Vagina (tissue), 2 donors: ENCODE measurements around the gene MED15. TPM values are rescaled to one million over a fixed set of nuclear protein-coding genes. Genes with fewer than 3 reads are reported as not detected.

Experiments
- DNase-seq, 2 donors: peaks; one replicate each; pipeline ENCODE4 v3.0.0-alpha.2; 2017; ENCODE audit errors: extremely low spot score in 2 of 2
- H3K27ac ChIP-seq: fragments of 200-600 bp; sonication (generic); one replicate; pipeline ENCODE4 v1.5.1; 2019
- H3K27me3 ChIP-seq: fragments of 200-600 bp; sonication (generic); one replicate; pipeline ENCODE4 v1.5.1; 2019
- H3K36me3 ChIP-seq, 2 donors: fragments of 200-600 bp; sonication (generic); one replicate each; pipeline ENCODE4 v1.5.1; 2017 to 2019
- H3K4me1 ChIP-seq: fragments of 200-600 bp; sonication (generic); one replicate; pipeline ENCODE4 v1.5.1; 2019
- H3K4me3 ChIP-seq, 2 donors: fragments of 200-600 bp; sonication (generic); 1 replicate in 1 of 2; 2 replicates in 1 of 2; pipeline ENCODE4 v1.5.1; 2016 to 2019
- H3K9me3 ChIP-seq: fragments of 200-600 bp; sonication (generic); one replicate; pipeline ENCODE4 v1.5.1; 2019
- CTCF ChIP-seq, 3 experiments: fragments of 450-650 bp in 2 of 3; fragments of 200-600 bp in 1 of 3; sonication (generic) in 1 of 3; IDR thresholded peaks; one replicate each; pipeline ENCODE4 v1.5.1; 2017 to 2019; ENCODE audit warnings: antibody characterized with exemption in 3 of 3, mild to moderate bottlenecking in 2 of 3, moderate library complexity in 2 of 3
- POLR2A ChIP-seq, 2 donors: fragments of 450-650 bp; IDR thresholded peaks; one replicate each; pipeline ENCODE4 v1.6.1; 2017; ENCODE audit warnings: antibody characterized with exemption in 2 of 2, mild to moderate bottlenecking in 2 of 2, moderate library complexity in 2 of 2
- POLR2AphosphoS5 ChIP-seq, 2 donors: sonication (generic); formaldehyde crosslinking; IDR thresholded peaks; one replicate each; pipeline ENCODE4 v1.9.0; 2017; ENCODE audit warnings: antibody characterized with exemption in 2 of 2, mild to moderate bottlenecking in 2 of 2, low read depth in 1 of 2; ENCODE audit not compliant: insufficient read depth in 1 of 2
- intact Hi-C: fragments of 100-400 bp; cut with DNase I; formaldehyde crosslinking; loops from one replicate; pipeline ENCODE4 v1.15.1; 2023
- total RNA-seq: library from RNA; depleted of rRNA; stranded (reverse); fragments of >200 nt; gene quantifications from one replicate; pipeline ENCODE4 v1.2.3, GENCODE V29; 2016

Gene MED15
- total RNA-seq, 1 donor from 2014 or later: 72.2 TPM

GRCh38 chr22:20626811-20627210 lies 119.4 kb downstream of the MED15 start:
- Histone ChIP-seq H3K27ac (no peak overlapping the region), H3K36me3 (no peaks in the 10 kb centered on the region), H3K4me3 (no peak overlapping the region), H3K4me1 (no peaks in the 10 kb centered on the region), H3K27me3 (no peaks in the 10 kb centered on the region), H3K9me3 (no peaks in the 10 kb centered on the region)
- intact Hi-C loops: no loop called here
- DNase-seq: no peak
- TF ChIP-seq CTCF (IDR thresholded peaks at IDR 0.05) (no peak), POLR2AphosphoS5 (IDR thresholded peaks at IDR 0.05; ENCODE audit: insufficient read depth in 1 of 2, low read depth in 1 of 2) (no peak), POLR2A (IDR thresholded peaks at IDR 0.05) (no peak)

- no peaks in the 10 kb centered on the region for H3K27me3 ChIP-seq
- no peak for DNase-seq
- H3K36me3 ChIP-seq: no peaks in the 10 kb centered on the region
- H3K9me3 ChIP-seq: no peaks in the 10 kb centered on the region
- TF ChIP-seq POLR2AphosphoS5 (IDR thresholded peaks at IDR 0.05; ENCODE audit: insufficient read depth in 1 of 2, low read depth in 1 of 2): no peak
- no peak for TF ChIP-seq POLR2A (IDR thresholded peaks at IDR 0.05)
- TF ChIP-seq CTCF (IDR thresholded peaks at IDR 0.05): no peak
- intact Hi-C loops: no loop called here
- no peak overlapping the region for H3K27ac ChIP-seq
- H3K4me1 ChIP-seq: no peaks in the 10 kb centered on the region
- no peak overlapping the region for H3K4me3 ChIP-seq
Observed at GRCh38 chr22:20627432-20627831, 120.0 kb downstream of the MED15 start.

- H3K4me3 ChIP-seq: no peak overlapping the region
- DNase-seq: no peak
- no peak overlapping the region for H3K27ac ChIP-seq
- no peaks in the 10 kb centered on the region for H3K27me3 ChIP-seq
- TF ChIP-seq CTCF (IDR thresholded peaks at IDR 0.05) (no peak), POLR2AphosphoS5 (IDR thresholded peaks at IDR 0.05; ENCODE audit: insufficient read depth in 1 of 2, low read depth in 1 of 2) (no peak), POLR2A (IDR thresholded peaks at IDR 0.05) (no peak)
- H3K4me1 ChIP-seq: no peaks in the 10 kb centered on the region
- no peaks in the 10 kb centered on the region for H3K9me3 ChIP-seq
- intact Hi-C loops: no loop called here
- no peaks in the 10 kb centered on the region for H3K36me3 ChIP-seq
Observed at GRCh38 chr22:20628081-20628939, 120.9 kb downstream of the MED15 start.

GRCh38 chr22:20629401-20629800 lies 122.0 kb downstream of the MED15 start:
- Histone ChIP-seq H3K36me3 (no peaks in the 10 kb centered on the region), H3K4me3 (no peak overlapping the region), H3K27ac (no peak overlapping the region), H3K9me3 (no peaks in the 10 kb centered on the region), H3K4me1 (no peaks in the 10 kb centered on the region), H3K27me3 (no peaks in the 10 kb centered on the region)
- TF ChIP-seq CTCF (IDR thresholded peaks at IDR 0.05) (no peak), POLR2A (IDR thresholded peaks at IDR 0.05) (no peak), POLR2AphosphoS5 (IDR thresholded peaks at IDR 0.05; ENCODE audit: insufficient read depth in 1 of 2, low read depth in 1 of 2) (no peak)
- DNase-seq: no peak
- intact Hi-C loops: no loop called here
